ENCODE measurements around the gene RBFOX2.

Gene RBFOX2

DNA sequence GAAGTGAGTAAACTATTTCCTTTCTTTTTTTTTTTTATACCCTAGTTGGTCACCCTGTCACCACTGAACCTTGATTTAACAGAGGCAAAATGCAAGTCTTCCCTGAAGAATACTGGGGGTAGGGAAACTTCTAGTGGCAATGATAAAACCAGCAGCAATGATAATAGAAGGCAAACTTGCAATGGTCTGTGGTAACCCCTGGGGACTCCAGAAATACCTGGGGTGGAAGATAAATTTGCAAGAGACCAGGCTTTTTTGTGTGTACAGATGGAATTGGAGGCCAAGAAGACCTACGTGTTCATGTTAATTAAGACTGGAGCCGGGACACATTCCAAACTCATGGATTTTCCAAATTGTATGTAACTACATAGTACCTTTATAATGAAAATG is 299.3 kb downstream of the RBFOX2 start:
- H3K4me3 ChIP-seq (replicated peaks; ENCODE audit: low read depth, low read length): no peak overlapping the region
- H3K27me3 ChIP-seq (replicated peaks; ENCODE audit: control insufficient read depth, insufficient read depth, low read length): no peaks in the 10 kb centered on the region; the same call in 1 of the 2 replicates
- no peak for DNase-seq (ENCODE audit: extremely low read depth, insufficient read length)
- H3K36me3 ChIP-seq (ENCODE audit: control insufficient read depth, insufficient read depth, low read length): no peaks in the 10 kb centered on the region
- TF ChIP-seq, protein P1, sequence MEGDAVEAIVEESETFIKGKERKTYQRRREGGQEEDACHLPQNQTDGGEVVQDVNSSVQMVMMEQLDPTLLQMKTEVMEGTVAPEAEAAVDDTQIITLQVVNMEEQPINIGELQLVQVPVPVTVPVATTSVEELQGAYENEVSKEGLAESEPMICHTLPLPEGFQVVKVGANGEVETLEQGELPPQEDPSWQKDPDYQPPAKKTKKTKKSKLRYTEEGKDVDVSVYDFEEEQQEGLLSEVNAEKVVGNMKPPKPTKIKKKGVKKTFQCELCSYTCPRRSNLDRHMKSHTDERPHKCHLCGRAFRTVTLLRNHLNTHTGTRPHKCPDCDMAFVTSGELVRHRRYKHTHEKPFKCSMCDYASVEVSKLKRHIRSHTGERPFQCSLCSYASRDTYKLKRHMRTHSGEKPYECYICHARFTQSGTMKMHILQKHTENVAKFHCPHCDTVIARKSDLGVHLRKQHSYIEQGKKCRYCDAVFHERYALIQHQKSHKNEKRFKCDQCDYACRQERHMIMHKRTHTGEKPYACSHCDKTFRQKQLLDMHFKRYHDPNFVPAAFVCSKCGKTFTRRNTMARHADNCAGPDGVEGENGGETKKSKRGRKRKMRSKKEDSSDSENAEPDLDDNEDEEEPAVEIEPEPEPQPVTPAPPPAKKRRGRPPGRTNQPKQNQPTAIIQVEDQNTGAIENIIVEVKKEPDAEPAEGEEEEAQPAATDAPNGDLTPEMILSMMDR (IDR thresholded peaks at IDR 0.05; ENCODE audit: insufficient read depth, low read length, poor library complexity, severe bottlenecking): no peak

- no peak overlapping the region for H3K4me3 ChIP-seq (replicated peaks; ENCODE audit: low read depth, low read length)
- no peaks in the 10 kb centered on the region; the same call in 1 of the 2 replicates for H3K27me3 ChIP-seq (replicated peaks; ENCODE audit: control insufficient read depth, insufficient read depth, low read length)
- no peak for DNase-seq (ENCODE audit: extremely low read depth, insufficient read length)
- TF ChIP-seq, protein P1 (IDR thresholded peaks at IDR 0.05; ENCODE audit: insufficient read depth, low read length, poor library complexity, severe bottlenecking): no peak
- no peaks in the 10 kb centered on the region for H3K36me3 ChIP-seq (ENCODE audit: control insufficient read depth, insufficient read depth, low read length)
Measured at GRCh38 chr22:35728639-35729308, 299.9 kb downstream of the RBFOX2 start.

- TF ChIP-seq, protein P1 (IDR thresholded peaks at IDR 0.05; ENCODE audit: insufficient read depth, low read length, poor library complexity, severe bottlenecking): no peak
- no peak for DNase-seq (ENCODE audit: extremely low read depth, insufficient read length)
- no peak overlapping the region for H3K4me3 ChIP-seq (replicated peaks; ENCODE audit: low read depth, low read length)
- H3K27me3 ChIP-seq (replicated peaks; ENCODE audit: control insufficient read depth, insufficient read depth, low read length): no peaks in the 10 kb centered on the region; the same call in 1 of the 2 replicates
- H3K36me3 ChIP-seq (ENCODE audit: control insufficient read depth, insufficient read depth, low read length): no peaks in the 10 kb centered on the region
Measured at GRCh38 chr22:35727436-35727835, 301.2 kb downstream of the RBFOX2 start.

- no peak overlapping the region for H3K4me3 ChIP-seq (replicated peaks; ENCODE audit: low read depth, low read length)
- TF ChIP-seq, protein P1 (IDR thresholded peaks at IDR 0.05; ENCODE audit: insufficient read depth, low read length, poor library complexity, severe bottlenecking): no peak
Measured at GRCh38 chr22:35726933-35727332, 301.7 kb downstream of the RBFOX2 start.

DNA sequence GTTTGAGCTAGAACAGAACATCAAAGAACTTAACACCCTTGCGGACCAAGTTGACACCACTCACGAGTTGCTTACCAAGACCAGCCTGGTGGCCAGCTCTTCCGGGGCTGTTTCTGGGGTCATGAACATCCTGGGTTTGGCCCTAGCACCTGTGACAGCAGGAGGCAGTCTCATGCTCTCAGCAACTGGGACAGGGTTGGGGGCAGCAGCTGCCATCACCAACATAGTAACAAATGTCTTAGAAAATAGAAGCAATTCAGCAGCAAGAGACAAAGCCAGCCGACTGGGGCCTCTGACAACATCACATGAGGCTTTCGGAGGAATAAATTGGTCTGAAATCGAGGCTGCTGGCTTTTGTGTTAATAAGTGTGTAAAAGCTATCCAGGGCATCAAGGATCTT is 302.2 kb downstream of the RBFOX2 start:
- TF ChIP-seq, protein P1 (IDR thresholded peaks at IDR 0.05; ENCODE audit: insufficient read depth, low read length, poor library complexity, severe bottlenecking): no peak
- no peak for DNase-seq (ENCODE audit: extremely low read depth, insufficient read length)
- Histone ChIP-seq H3K27me3 (replicated peaks; ENCODE audit: control insufficient read depth, insufficient read depth, low read length) (no peaks in the 10 kb centered on the region; the same call in 1 of the 2 replicates), H3K4me3 (replicated peaks; ENCODE audit: low read depth, low read length) (no peak overlapping the region), H3K36me3 (ENCODE audit: control insufficient read depth, insufficient read depth, low read length) (no peaks in the 10 kb centered on the region)

More at GRCh38 chr22:35726933-35727332, 301.7 kb downstream of the RBFOX2 start:
- no peaks in the 10 kb centered on the region for H3K36me3 ChIP-seq (ENCODE audit: control insufficient read depth, insufficient read depth, low read length)
- no peak for DNase-seq (ENCODE audit: extremely low read depth, insufficient read length)
- no peaks in the 10 kb centered on the region; the same call in 1 of the 2 replicates for H3K27me3 ChIP-seq (replicated peaks; ENCODE audit: control insufficient read depth, insufficient read depth, low read length)
